ENCODE data around the gene UIMC1.

- TF ChIP-seq, protein P1, sequence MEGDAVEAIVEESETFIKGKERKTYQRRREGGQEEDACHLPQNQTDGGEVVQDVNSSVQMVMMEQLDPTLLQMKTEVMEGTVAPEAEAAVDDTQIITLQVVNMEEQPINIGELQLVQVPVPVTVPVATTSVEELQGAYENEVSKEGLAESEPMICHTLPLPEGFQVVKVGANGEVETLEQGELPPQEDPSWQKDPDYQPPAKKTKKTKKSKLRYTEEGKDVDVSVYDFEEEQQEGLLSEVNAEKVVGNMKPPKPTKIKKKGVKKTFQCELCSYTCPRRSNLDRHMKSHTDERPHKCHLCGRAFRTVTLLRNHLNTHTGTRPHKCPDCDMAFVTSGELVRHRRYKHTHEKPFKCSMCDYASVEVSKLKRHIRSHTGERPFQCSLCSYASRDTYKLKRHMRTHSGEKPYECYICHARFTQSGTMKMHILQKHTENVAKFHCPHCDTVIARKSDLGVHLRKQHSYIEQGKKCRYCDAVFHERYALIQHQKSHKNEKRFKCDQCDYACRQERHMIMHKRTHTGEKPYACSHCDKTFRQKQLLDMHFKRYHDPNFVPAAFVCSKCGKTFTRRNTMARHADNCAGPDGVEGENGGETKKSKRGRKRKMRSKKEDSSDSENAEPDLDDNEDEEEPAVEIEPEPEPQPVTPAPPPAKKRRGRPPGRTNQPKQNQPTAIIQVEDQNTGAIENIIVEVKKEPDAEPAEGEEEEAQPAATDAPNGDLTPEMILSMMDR (IDR thresholded peaks at IDR 0.05), result no peak
- TF ChIP-seq POLR2A (IDR thresholded peaks at IDR 0.05), result no peak
Observed at GRCh38 chr5:177045631-177046030, 39.1 kb upstream of the UIMC1 start.

All from lower leg skin (tissue), 3 donors.